Measurements from ENCODE around the gene SERPINA9. TPM values are rescaled to one million over a fixed set of nuclear protein-coding genes. Genes with fewer than 3 reads are reported as not detected.

The SERPINA9 gene
- total RNA-seq, 1 experiment from 2014 or later: not detected

DNA sequence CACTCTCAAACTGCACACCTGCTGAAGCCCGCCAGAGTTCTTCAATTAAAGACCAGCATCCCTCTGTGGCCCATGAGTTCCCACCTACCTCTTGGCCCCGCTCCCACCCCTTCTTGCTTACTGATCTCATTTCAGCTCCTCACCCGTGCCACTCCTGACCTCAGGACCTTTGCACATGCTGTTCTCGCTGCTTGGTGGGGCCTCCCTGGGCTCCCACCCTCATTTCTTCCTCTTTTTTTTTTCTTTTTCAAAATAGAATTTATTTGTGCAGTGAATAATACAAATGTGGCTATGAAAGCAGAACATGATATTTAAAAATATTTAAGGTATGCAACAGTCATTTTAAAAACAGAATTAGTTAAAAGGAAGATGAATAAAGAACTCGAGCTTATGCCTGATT, 8.5 kb upstream of the SERPINA9 start:
- H3K27me3 ChIP-seq (ENCODE audit: insufficient read depth, low read length): no peaks in the 10 kb centered on the region
- H2AFZ ChIP-seq (ENCODE audit: low read depth, low read length, poor library complexity, severe bottlenecking): no peak overlapping the region
- no peaks in the 10 kb centered on the region for H4K20me1 ChIP-seq (ENCODE audit: insufficient read depth)
- no TSS peak for BruUV-seq (replicated peaks)
- ATAC-seq: no peak
- peaks cover 0 to 13% of the 10 kb centered on the region in 2 experiments; a peak in 2 of 4 replicates for H3K4me1 ChIP-seq (ENCODE audit: control insufficient read depth in 1 of 2, insufficient read depth in 2 of 2, low read length in 2 of 2)
- TF ChIP-seq CEBPB (IDR thresholded peaks at IDR 0.05; ENCODE audit: low read depth) (no peak), JUND (IDR thresholded peaks at IDR 0.05) (no peak), SIN3A (IDR thresholded peaks at IDR 0.05; ENCODE audit: low read depth) (no peak), ELF1 (IDR thresholded peaks at IDR 0.05; ENCODE audit: borderline replicate concordance, low read depth) (no peak)
- TF ChIP-seq, protein P1, sequence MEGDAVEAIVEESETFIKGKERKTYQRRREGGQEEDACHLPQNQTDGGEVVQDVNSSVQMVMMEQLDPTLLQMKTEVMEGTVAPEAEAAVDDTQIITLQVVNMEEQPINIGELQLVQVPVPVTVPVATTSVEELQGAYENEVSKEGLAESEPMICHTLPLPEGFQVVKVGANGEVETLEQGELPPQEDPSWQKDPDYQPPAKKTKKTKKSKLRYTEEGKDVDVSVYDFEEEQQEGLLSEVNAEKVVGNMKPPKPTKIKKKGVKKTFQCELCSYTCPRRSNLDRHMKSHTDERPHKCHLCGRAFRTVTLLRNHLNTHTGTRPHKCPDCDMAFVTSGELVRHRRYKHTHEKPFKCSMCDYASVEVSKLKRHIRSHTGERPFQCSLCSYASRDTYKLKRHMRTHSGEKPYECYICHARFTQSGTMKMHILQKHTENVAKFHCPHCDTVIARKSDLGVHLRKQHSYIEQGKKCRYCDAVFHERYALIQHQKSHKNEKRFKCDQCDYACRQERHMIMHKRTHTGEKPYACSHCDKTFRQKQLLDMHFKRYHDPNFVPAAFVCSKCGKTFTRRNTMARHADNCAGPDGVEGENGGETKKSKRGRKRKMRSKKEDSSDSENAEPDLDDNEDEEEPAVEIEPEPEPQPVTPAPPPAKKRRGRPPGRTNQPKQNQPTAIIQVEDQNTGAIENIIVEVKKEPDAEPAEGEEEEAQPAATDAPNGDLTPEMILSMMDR (IDR thresholded peaks at IDR 0.05 in 2 of 3, conservative IDR thresholded peaks at IDR 0.05 in 1 of 3; ENCODE audit: borderline replicate concordance in 1 of 3, insufficient read depth in 1 of 3, low read depth in 2 of 3, low read length in 2 of 3): no peak
- TF ChIP-seq, protein P2, sequence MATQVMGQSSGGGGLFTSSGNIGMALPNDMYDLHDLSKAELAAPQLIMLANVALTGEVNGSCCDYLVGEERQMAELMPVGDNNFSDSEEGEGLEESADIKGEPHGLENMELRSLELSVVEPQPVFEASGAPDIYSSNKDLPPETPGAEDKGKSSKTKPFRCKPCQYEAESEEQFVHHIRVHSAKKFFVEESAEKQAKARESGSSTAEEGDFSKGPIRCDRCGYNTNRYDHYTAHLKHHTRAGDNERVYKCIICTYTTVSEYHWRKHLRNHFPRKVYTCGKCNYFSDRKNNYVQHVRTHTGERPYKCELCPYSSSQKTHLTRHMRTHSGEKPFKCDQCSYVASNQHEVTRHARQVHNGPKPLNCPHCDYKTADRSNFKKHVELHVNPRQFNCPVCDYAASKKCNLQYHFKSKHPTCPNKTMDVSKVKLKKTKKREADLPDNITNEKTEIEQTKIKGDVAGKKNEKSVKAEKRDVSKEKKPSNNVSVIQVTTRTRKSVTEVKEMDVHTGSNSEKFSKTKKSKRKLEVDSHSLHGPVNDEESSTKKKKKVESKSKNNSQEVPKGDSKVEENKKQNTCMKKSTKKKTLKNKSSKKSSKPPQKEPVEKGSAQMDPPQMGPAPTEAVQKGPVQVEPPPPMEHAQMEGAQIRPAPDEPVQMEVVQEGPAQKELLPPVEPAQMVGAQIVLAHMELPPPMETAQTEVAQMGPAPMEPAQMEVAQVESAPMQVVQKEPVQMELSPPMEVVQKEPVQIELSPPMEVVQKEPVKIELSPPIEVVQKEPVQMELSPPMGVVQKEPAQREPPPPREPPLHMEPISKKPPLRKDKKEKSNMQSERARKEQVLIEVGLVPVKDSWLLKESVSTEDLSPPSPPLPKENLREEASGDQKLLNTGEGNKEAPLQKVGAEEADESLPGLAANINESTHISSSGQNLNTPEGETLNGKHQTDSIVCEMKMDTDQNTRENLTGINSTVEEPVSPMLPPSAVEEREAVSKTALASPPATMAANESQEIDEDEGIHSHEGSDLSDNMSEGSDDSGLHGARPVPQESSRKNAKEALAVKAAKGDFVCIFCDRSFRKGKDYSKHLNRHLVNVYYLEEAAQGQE (IDR thresholded peaks at IDR 0.05; ENCODE audit: low read depth): no peak
- H3K4me3 ChIP-seq (replicated peaks in 1 of 2; ENCODE audit: low read depth in 1 of 2, low read length in 2 of 2): no peak overlapping the region
- no peaks in the 10 kb centered on the region for H3K9me2 ChIP-seq (ENCODE audit: insufficient read depth)
- H3K9me3 ChIP-seq (ENCODE audit: control insufficient read depth in 1 of 2, insufficient read depth in 1 of 2, low read depth in 1 of 2, low read length in 2 of 2): no peaks in the 10 kb centered on the region
- no peak overlapping the region for H3K9ac ChIP-seq (ENCODE audit: low read length)
- H3K27ac ChIP-seq (ENCODE audit: low read depth, low read length): no peak overlapping the region
- ChIA-PET CTCF (interaction anchor here (2.6 kb wide), 1 partner anchor 51 kb away, joined by 56 read pairs; no protein-coding TSS in a partner anchor), RAD21 (ENCODE audit: low non-redundant PET in 1 of 2, low total read pairs in 2 of 2, uncharacterized antibody in 2 of 2, unreplicated experiment in 2 of 2) (interaction anchor here in 1 of 2 experiments (1.1 kb wide), 1 partner anchor 51 kb away, joined by 3 read pairs; no protein-coding TSS in a partner anchor), POLR2A (no interaction called here)
- no peak overlapping the region for H3K4me2 ChIP-seq (ENCODE audit: low read length)
- H3K36me3 ChIP-seq (ENCODE audit: control insufficient read depth in 1 of 2, insufficient read depth in 2 of 2, low read length in 2 of 2): no peaks in the 10 kb centered on the region
- intact Hi-C loops (cut with micrococcal nuclease): no loop called here
- no peaks in the 10 kb centered on the region for H3K79me2 ChIP-seq (ENCODE audit: insufficient read depth, low read length)
- no peak for DNase-seq (ENCODE audit: low read depth, low spot score)
